CD4-positive, alpha-beta T cell treated with Interleukin-6 for 4 hours (primary cell): ENCODE results near the gene MTG1.
A peak's percentile ranks its signal among the peaks of the same experiment; 100 is the strongest.
"Not testable (repeated sequence)": the region's sequence is repeated elsewhere in the genome, so short reads cannot be mapped to it uniquely, and the experiment has no call there.

Experiments used
- DNase-seq: peaks from one replicate; pipeline ENCODE4 v3.0.0-alpha.2; 2020; ENCODE audit warnings: mixed read lengths

MTG1 gene

DNA sequence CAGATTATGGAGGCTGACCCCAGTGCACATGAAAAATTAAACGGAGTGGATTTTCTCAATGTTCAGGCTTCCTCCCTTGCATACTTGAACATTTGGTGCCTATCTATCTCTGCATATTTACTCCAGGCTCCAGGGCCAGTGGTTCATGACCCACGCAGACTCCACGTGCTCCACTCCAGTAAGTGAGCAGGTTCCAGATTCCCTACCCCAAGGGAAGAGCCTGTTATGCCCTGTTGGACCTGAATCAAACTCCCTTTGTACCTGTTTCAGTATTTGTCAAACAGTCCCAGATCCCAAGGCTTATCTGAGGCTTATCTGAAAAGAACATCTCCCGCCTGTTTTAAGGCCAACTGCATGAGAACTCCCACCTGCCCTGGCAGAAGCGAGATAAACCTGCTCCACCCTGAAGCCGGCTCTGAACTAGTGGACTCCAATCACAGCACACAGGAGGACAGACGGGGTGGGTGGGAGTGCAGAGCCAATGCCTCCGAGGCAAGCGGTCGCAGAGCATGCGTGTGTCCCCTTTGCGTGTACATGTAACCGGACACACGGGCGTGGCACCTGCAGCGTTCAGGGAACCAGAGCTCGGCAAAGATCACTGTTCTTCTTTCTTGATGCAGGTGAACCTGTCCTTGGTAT, 33.9 kb upstream of the MTG1 start:
- no peak for DNase-seq

DNA sequence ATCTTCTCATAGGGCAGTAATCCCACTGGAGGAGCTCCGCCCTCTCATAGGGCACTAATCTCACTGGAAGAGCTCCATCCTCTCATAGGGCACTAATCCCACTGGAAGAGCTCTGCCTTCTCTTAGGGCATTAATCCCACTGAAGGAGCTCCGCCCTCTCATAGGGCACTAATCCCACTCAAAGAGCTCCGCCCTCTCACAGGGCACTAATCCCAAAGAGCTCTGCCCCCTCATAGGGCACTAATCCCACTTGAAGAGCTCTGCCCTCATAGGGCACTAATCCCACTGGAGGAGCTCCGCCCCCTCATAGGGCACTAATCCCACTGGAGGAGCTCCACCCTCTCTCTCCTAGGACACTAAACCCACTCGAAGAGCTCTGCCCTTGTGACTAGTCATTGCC, 32.7 kb upstream of the MTG1 start:
- DNase-seq = no peak

DNA sequence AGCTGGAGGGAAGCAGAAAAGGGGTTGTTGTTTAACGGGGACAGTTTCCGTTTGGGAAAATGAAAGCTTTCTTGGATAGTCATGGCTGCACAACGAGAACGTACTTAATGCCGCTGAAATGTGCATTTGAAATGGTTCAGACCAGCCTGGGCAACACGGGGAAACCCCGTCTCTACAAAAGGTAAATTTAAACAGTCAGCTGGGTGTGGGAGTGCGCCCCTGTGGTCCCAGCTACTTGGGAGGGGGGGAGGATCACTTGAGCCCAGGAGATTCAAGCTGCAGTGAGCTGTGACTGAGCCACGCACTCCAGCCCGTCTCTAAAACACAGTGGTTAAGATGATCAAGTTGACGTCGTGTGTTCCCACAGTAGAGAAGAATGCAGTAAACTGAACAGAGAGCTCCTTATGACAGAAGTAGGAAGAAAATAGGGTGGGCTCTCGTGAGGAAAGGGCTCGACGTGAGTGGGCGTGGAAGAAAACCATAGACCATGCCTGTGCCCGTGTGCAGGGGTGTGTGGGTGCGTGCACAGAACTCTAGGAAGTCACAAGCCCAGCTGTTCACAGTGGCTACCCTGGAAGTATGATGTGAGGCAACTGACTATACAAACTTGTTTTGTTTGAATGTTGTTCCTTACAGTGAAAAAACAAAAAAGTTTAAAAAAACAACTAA, 32.0 kb upstream of the MTG1 start:
- DNase-seq = no peak

DNA sequence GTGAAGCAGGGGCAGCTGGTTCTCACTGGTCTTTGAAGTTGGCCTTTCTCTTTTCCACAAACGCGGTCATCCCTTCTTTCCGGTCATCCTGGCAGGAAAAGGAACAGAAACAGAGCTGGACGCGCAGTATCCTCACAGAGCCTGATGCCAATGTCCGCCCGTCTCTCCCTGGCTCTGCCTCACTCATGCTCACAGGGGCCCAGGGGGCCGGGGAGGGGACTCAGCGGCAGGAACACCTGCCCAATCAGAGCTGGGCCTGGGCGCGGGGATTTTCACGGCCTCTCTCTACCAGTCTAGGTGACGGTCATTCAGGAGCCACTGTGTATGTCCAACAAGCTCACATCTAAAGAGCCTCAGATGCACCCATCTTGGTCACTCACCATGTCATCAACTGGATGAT, 31.1 kb upstream of the MTG1 start:
- DNase-seq = no peak

DNA sequence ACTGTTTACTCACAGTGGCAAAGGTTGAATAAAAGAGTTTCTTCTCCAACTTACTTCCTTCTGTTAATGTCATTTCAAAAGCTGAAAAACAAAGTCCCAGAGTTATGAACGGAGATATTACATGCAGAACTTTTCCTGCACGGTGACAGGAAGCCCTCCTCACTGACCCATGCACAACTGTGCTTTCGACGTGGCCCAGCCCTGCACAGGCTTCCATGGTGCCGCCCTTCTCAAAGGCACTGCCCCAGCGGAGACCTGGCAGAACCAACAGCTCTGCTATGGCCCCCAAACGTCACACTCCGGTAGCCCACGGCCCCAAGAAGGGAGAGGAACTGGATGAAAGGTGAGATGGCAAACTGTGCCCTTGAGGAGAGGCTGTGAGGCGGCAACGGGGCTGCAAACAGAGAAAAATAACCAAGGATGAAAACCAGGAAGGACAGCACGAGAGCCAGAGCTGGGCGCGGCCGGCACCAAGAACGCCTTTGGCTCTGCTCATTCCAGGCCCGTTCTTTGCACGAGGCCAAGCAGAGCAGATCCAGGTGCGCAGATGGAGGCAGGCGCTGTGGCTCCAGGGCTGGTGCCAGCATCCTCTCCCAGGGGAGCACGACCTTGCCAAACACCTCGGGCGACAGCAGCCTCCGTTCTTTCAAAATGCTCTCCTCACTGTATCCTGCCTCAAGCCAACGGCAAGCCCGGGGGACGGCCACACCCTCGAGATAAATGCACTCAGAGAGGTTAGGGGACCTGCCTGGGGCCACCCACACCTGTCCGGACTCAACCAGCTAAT, 29.1 kb upstream of the MTG1 start:
- no peak for DNase-seq

DNA sequence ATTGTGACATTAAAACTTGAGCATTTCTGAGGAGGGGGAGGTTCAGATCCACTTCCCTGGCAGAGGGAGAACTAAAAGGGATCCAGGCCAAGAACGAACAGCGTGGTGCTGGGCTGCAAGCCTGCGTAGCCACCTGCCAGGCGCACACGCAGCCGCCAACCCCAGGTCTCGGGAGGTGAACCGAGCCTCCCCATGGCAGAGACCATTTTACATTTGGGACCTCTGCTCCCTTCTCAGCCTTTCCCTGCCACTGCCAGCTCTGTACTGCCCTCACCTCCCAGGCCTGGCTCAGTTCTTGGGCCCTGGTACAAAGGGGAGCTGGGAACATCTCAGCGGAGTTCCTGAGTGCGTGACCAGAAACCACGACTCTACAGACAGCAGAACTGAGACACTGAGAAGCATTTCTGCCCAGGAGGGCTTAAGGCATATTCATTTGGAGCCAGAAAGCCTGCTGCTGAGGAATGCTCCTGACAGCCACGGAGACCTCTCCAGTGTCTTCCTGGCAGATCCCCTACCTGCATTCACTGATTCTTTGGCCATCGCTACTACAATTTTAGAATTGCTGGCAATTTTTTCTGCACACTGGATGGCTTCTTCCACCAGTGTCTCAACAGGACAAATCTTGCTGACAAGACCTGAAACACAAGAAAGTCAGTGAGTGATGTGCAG, 28.4 kb upstream of the MTG1 start:
- DNase-seq = no peak

DNA sequence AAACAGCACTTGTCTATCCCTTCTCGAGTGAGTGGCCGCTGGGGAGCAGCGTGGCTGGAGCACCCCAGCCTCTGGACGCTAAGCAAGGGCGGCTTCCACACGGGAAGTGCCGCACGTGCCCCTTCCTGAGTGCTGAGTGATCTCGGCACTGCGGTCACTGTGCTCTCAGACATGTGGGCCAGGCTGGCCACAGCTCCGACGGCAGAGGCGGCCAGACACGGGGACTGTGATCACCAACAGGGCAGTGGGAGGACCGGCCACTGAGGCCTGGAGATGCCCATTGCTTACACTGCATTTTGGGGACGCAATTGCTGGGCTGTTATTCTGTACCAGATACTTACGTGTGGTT, 27.9 kb upstream of the MTG1 start:
- DNase-seq = no peak

DNA sequence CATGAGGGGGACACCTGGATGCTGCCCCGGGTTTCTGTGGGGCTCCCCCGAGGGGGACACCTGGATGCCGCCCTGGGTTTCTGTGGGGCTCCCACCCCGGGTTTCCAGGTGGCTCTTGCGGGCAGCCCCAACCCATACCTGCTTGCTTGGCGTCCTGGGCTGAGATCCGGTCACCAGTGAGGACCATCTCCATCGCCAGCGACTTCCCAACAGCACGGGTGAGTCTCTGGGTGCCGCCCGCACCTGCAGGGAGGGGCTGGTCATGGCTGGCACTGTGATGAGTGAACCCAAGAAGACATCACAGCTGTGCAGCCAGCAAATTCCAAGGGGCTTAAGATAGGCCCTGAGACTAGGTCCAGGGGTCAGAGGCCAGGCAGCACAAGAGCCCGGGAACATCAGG, 27.2 kb upstream of the MTG1 start:
- no peak for DNase-seq

DNA sequence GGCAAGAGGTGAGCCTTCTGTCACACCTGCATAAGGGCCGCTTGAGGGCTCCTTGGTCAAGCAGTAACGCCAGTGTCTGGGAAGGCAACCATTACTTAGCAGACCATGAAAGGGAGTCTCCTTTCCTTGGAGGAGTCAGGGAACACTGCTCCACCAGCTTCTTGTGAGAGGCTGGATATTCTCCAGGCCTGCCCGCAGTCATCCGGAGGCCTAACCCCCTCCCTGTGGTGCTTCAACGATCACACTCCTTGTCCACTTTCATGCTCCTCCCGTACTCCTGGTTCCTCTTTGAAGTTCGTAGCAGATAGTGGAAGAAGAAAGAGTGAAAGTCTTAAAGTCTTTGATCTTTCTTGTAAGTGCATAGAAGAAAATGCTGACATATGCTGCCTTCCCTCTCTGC, 26.5 kb upstream of the MTG1 start:
- not testable (repeated sequence) for DNase-seq

DNA sequence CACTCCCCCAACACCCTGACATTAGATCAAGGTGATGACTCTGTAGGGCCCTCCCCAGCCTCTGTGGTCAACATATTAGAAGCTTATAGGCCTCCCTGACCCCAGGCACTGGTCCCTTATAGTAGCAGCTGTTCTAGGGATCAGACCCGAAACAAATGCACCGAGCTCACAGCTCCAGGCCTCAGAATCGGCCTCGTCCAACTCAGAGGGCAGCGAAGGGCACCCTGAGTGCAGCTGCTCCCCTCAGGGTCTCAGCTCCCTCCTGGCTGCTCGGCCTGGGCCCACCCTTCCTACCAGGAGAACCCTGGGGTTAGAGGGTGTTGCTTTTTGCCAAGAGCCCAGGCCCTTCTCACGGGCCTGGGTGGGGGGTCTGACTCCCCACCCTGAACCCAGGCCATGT, 25.8 kb upstream of the MTG1 start:
- no peak for DNase-seq

DNA sequence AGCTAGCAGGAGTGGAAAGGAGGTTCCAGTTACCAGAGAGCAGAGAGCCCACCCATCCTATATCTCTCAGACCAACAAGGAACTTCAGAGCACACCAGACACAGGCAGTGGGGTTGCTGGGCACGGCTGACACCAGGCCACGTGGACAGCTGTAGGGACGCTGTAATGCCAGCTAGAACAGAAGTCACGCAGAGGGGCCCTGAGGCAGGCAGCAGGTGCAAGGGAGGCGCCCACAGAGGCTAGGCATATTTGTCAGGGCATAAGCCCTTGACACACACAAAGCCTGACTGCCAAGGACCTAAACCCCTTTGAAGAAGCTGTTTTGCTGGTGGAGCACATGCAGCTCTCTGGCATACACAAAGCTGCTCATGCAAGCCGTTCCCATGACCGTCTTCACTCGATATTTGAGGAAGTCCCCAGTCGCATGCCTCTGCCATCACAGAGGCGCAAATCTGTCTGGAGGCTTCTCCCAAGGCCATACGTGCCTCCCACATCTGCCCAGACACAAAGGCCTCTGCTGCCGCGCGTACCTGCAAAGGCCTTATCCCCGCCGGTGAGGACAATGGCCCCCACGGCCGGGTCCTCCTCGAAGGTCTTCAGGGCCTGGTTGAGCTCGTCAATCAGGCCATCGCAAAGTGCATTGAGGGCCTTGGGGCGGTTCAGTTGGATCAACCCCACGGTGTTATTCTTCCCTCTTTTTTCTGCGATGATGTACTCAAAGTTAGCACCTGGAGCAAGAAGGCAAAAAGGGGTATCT, 23.7 kb upstream of the MTG1 start:
- DNase-seq = no peak

DNA sequence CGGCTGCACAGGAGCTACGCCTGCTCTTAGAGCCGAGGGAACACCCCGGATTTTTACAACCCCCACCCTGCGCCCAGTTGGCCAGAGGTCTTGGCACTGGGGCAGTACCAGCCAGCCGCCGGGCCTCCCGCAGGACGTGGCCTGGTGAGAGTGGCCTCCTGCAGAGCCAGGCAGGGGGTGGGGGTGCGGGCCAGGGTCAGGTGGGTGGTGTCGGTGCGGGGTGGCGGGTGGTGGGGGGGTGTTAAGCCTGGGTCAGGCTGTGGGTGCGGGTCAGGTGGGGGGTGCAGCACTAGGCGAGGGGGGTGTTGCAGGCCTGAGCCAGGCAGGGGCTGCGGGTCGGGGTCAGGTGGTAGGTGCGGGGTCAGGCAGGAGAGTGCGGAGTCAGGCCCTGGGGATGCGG, 21.4 kb upstream of the MTG1 start:
- no peak for DNase-seq

DNA sequence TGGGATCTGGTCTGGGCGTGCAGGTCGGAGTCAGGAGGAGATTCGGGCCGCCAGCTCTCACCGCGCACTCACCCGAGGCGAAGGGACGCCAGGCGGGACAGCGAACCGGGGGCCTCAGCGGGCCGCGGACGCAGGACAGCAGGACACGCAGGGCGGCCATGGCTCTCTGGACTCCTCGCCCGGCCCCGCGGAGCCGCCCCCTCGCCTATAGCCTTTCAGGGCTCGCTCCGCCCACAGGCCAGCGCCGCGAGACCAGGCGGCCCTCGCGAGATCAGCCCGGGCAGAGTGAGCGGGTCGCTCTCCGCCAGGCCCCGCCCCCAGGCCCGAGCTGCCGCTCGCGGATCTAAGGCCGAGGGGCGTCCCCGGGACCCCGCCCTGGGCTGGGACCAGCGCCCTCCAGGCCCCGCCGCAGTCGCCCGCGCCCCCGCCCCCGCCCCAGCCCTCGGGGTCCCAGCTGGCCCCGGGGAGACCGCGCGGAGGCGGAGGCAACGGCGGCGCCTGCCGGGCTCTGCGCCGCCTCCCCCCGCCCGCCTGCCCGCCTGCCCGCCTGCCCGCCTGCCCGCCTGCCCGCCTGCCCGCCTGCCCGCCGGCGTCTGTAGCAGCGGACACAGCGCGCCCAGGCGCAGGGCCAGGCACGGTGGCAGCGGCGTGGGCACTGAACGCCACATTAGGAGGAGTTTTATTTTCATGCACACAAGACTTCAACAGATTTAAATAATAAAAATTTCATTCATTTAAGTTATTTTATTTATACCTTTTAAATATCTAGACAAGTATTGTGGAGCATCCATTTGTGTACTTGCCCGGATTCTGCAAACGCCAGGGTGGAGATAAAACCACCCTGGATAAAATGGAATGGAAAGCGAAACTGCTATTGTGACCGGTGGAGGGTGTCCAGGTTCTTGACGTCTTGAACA, 20.5 kb upstream of the MTG1 start, which contains the start of gene ECHS1:
Gene ECHS1, minus strand, starts transcription at position 181 of the 917 bp plus-strand sequence. Its CDS starts 21 bp downstream, at position 160.
- peak; percentile 94 for DNase-seq

DNA sequence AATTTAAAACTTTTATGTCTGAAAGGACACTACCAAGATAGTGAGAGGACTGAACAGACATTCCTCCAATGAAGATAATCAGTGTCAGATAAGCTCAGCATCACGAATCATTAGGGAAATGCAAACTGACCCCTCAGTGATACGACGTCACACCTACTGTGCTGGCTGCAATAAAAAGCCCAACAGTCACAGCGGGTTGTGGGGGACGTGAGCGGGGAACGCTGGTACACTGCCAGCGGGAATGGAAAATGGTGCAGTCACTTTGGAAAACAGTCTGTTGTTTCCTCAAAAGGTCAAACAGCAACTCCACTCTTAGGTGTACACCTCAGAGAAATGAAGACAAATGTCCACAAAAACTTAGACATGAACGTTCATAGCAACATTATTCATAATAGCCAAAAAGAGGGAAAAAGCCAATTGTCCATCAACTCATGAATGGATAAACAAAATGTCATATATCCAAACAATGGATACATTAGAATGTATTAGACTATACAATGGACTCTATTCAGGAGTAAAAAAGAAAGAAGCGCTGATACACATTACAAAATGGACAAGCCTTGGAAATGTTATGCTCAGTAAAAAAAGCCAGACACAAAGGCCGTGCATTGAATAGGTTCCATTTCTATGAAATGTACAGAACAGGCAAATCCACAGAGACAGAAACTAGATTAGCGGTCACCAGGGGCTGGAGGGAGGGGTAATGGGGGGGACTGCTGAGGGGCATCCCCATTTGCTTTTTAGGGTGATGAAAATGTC, 18.4 kb upstream of the MTG1 start:
- no peak for DNase-seq

DNA sequence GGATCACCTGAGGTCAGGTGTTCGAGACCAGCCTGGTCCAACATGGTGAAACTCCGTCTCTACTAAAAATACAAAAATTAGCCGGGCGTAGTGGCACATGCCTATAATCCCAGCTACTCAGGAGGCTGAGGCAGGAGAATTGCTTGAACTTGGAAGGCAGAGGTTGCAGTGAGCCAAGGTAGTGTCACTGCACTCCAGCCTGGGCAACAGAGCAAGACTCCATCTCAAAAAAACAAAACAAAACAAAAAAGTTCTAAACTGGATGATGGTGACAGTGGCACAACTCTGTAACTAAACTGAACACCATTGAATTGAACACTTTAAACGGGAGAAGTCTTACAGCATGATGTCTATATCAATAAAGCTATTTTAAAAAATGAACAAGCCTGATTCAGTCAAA, 17.8 kb upstream of the MTG1 start:
- DNase-seq = not testable (repeated sequence)

DNA sequence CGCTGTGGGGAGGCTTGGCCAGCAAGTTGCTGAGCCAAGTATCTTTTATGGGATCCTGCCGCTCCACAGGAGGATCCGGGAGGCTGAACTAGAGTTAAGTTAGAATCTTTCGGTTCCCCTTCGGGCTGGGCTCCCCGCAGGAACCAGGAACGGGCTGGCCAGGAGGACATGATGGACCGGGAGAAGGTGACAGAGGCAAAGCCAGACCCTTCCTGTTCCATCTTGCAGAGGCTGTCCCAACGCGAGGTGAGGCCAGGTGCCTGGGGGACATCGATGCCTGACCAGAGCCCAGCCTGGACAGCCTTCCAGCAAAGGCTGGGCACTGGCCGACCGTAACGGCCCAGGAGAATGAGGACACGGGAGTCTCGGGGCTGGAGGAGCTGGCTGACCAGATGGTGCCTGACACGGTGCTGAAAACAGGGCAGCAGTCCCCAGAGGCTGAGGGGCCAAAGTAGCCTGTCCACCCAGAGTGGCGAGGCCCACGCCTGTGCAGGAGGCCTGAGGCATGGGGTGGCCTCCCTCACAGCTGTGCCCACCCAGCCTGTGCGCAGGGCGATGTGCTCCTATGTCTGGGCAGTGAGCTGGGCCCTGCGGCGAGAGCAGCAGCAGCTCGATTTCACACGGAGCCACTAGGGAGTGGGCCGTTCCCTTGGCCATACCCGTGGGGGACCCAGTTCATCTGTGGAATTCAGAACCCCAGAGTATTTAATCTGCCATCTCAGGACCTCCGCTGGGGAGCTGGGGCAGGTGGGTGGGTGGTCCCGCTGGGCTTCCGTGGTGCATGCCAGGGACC, 16.7 kb upstream of the MTG1 start:
- DNase-seq = no peak

DNA sequence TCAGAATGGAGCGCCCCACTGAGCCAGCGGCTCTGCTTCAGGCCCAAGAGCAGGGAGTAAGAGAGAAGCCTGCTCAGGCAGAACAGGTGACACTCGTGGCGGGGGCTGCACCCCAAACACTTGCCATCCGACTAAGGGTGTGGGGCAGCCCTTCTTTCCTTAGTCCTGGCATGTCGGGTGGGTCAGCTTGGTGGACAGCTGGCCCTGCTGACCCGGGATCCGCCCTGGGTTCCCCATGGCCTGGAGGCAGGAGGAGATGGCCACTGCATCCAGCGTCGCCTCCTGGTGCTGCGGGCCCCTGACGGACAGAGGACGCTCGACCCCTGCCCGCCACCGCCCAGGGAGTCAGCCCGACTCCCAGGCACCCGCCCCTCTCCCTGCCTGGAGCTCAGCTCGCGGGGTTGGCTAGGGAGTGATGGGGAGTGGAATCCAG, 16.1 kb upstream of the MTG1 start:
- no peak for DNase-seq

DNA sequence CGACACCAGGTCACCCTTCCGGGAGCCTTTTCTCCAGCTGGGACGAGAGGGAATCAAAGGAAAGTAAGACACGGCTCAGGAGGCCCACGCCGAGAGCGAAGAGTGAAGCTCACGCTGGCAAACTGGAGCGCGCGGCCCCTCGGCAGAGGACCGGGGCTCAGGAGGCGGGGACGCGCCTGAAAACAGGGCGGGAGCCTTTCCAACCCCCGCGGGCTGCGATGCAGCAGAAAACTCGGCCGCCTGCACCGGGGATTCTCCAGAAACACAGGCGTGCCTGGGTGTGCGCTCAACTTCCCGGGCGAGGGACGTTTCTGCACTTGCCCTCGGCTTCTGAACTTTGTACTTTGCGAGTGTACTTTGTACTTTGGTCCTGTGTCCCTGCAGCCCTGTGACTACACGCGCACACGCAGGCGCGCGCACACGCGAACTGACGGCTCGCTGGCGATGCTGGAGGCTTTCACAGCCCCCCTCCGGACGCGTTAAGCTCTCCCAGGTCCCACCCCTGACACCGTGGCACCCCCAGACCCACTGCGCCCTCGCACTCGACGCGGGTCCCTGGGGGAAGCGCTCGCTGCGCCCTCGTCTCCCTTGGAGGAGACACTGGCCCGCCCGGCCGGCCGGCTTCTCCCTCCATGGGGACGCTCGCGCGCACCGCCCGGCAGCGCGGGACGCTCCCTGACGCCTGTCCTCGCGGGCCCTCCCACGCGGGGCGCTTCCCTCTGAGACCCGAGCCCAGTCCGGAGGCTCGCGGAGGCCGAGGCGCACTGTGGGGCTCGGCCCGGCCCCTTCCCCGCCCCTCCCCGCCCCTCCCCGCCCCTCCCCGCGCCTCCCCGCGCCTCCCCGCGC, 15.5 kb upstream of the MTG1 start:
- peak; percentile 75 for DNase-seq
